PFSK-1 (cell line): Measurements from ENCODE around the gene USF2.

Source experiments
- POLR2AphosphoS5 ChIP-seq: IDR thresholded peaks from 2 replicates; pipeline ENCODE4 v1.6.1; 2012; ENCODE audit warnings: low read depth, mild to moderate bottlenecking, control low read depth, low read length, moderate library complexity
- REST ChIP-seq, 2 experiments: IDR thresholded peaks; 2 replicates each; pipeline versions ENCODE4 v1.6.1 to v1.8.0; 2011 to 2012; ENCODE audit warnings: low read depth in 2 of 2, low read length in 2 of 2, control low read depth in 1 of 2, inconsistent platforms in 1 of 2, mild to moderate bottlenecking in 1 of 2, moderate library complexity in 1 of 2; ENCODE audit not compliant: insufficient read depth in 1 of 2
- TAF1 ChIP-seq: IDR thresholded peaks from 2 replicates; pipeline ENCODE4 v1.6.1; 2012; ENCODE audit warnings: low read length, control low read depth, borderline replicate concordance; ENCODE audit not compliant: insufficient read depth

GRCh38 chr19:35310811-35311465 lies 42.2 kb downstream of the USF2 start:
- no peak for TF ChIP-seq POLR2AphosphoS5
- no peak for TF ChIP-seq REST (IDR thresholded peaks at IDR 0.05; ENCODE audit: insufficient read depth in 1 of 2, low read depth in 2 of 2, low read length in 2 of 2)
- TF ChIP-seq TAF1, result no peak
